IPS-20b (cell line): ENCODE data around the gene PDE2A.
"Not testable (repeated sequence)": the region's sequence is repeated elsewhere in the genome, so short reads cannot be mapped to it uniquely, and the experiment has no call there.

Experiments used
- H3K27ac ChIP-seq: one replicate; pipeline ENCODE4 v1.5.1; 2013; ENCODE audit warnings: low read length
- H3K27me3 ChIP-seq: 2 replicates; pipeline ENCODE4 v1.6.1; 2013; ENCODE audit warnings: mild to moderate bottlenecking, low read length, inconsistent platforms; ENCODE audit not compliant: insufficient read depth
- H3K36me3 ChIP-seq: 2 replicates; pipeline ENCODE4 v1.6.1; 2013; ENCODE audit warnings: low read depth, mild to moderate bottlenecking, inconsistent platforms, low read length, moderate library complexity; ENCODE audit not compliant: insufficient read depth
- H3K4me1 ChIP-seq: 2 replicates; pipeline ENCODE4 v1.6.1; 2013; ENCODE audit warnings: mild to moderate bottlenecking, control low read depth, inconsistent platforms, low read length, moderate library complexity; ENCODE audit not compliant: insufficient read depth
- H3K4me3 ChIP-seq: 2 replicates; pipeline ENCODE4 v1.5.1; 2013; ENCODE audit warnings: mild to moderate bottlenecking, low read length, inconsistent platforms
- H3K9ac ChIP-seq: 2 replicates; pipeline ENCODE4 v1.6.1; 2013; ENCODE audit warnings: low read depth, mild to moderate bottlenecking, inconsistent platforms, low read length, moderate library complexity
- H3K9me3 ChIP-seq: 2 replicates; pipeline ENCODE4 v1.6.1; 2013; ENCODE audit warnings: mild to moderate bottlenecking, low read depth, low read length, inconsistent platforms; ENCODE audit not compliant: insufficient read depth

PDE2A gene

GRCh38 chr11:72574548-72575460, 99.4 kb downstream of the PDE2A start:
- no peaks in the 10 kb centered on the region for H3K36me3 ChIP-seq
- H3K9me3 ChIP-seq, result no peaks in the 10 kb centered on the region
- H3K9ac ChIP-seq, result no peak overlapping the region
- H3K27me3 ChIP-seq, result no peaks in the 10 kb centered on the region
- H3K4me1 ChIP-seq, result no peaks in the 10 kb centered on the region
- no peak overlapping the region for H3K27ac ChIP-seq
- no peak overlapping the region for H3K4me3 ChIP-seq

GRCh38 chr11:72573855-72574445, 100.3 kb downstream of the PDE2A start:
- H3K4me3 ChIP-seq, result no peak overlapping the region
- no peak overlapping the region for H3K9ac ChIP-seq
- no peak overlapping the region for H3K27ac ChIP-seq
- no peaks in the 10 kb centered on the region for H3K9me3 ChIP-seq
- H3K4me1 ChIP-seq, result no peaks in the 10 kb centered on the region
- H3K36me3 ChIP-seq, result no peaks in the 10 kb centered on the region
- H3K27me3 ChIP-seq, result no peaks in the 10 kb centered on the region

- Histone ChIP-seq H3K27ac (no peak overlapping the region), H3K4me1 (no peaks in the 10 kb centered on the region), H3K9me3 (no peaks in the 10 kb centered on the region), H3K9ac (no peak overlapping the region), H3K36me3 (no peaks in the 10 kb centered on the region), H3K4me3 (no peak overlapping the region; the same call in 1 of the 2 replicates), H3K27me3 (no peaks in the 10 kb centered on the region)
These were observed 101.0 kb downstream of the PDE2A start for GRCh38 chr11:72573072-72573854.

- not testable (repeated sequence) for H3K4me1 ChIP-seq
These were observed 101.7 kb downstream of the PDE2A start for GRCh38 chr11:72572540-72572939.

GRCh38 chr11:72570893-72571661, 103.1 kb downstream of the PDE2A start:
- Histone ChIP-seq H3K9ac (no peak overlapping the region), H3K27me3 (no peaks in the 10 kb centered on the region), H3K36me3 (no peaks in the 10 kb centered on the region), H3K27ac (no peak overlapping the region), H3K4me1 (no peaks in the 10 kb centered on the region), H3K4me3 (no peak overlapping the region), H3K9me3 (no peaks in the 10 kb centered on the region)

More at GRCh38 chr11:72572540-72572939, 101.7 kb downstream of the PDE2A start:
- H3K9me3 ChIP-seq, H3K4me3 ChIP-seq, H3K27me3 ChIP-seq, H3K27ac ChIP-seq, H3K36me3 ChIP-seq, H3K9ac ChIP-seq: not testable (repeated sequence)

- Histone ChIP-seq H3K4me3 (no peak overlapping the region), H3K27me3 (no peaks in the 10 kb centered on the region), H3K9ac (no peak overlapping the region), H3K4me1 (no peaks in the 10 kb centered on the region), H3K36me3 (no peaks in the 10 kb centered on the region), H3K9me3 (no peaks in the 10 kb centered on the region), H3K27ac (no peak overlapping the region)
These were observed 104.0 kb downstream of the PDE2A start for GRCh38 chr11:72569966-72570892.

GRCh38 chr11:72568861-72569260, 105.4 kb downstream of the PDE2A start:
- Histone ChIP-seq H3K36me3 (no peaks in the 10 kb centered on the region), H3K9ac (no peak overlapping the region), H3K4me1 (no peaks in the 10 kb centered on the region), H3K27ac (no peak overlapping the region), H3K9me3 (no peaks in the 10 kb centered on the region), H3K4me3 (no peak overlapping the region), H3K27me3 (no peaks in the 10 kb centered on the region)

- H3K9me3 ChIP-seq, result no peaks in the 10 kb centered on the region
- H3K4me3 ChIP-seq, result no peak overlapping the region
- no peaks in the 10 kb centered on the region for H3K4me1 ChIP-seq
- H3K36me3 ChIP-seq, result no peaks in the 10 kb centered on the region
- H3K9ac ChIP-seq, result no peak overlapping the region
- H3K27ac ChIP-seq, result no peak overlapping the region
- no peaks in the 10 kb centered on the region for H3K27me3 ChIP-seq
These were observed 111.8 kb downstream of the PDE2A start for GRCh38 chr11:72562431-72562830.

- H3K4me1 ChIP-seq, result no peaks in the 10 kb centered on the region
- no peaks in the 10 kb centered on the region for H3K9me3 ChIP-seq
- H3K4me3 ChIP-seq, result no peak overlapping the region
- no peak overlapping the region for H3K9ac ChIP-seq
- no peaks in the 10 kb centered on the region for H3K27me3 ChIP-seq
- H3K36me3 ChIP-seq, result no peaks in the 10 kb centered on the region
- H3K27ac ChIP-seq, result no peak overlapping the region
These were observed 112.4 kb downstream of the PDE2A start for GRCh38 chr11:72561856-72562255.

- H3K27me3 ChIP-seq, H3K9ac ChIP-seq, H3K4me3 ChIP-seq, H3K9me3 ChIP-seq, H3K27ac ChIP-seq, H3K36me3 ChIP-seq, H3K4me1 ChIP-seq: not testable (repeated sequence)
These were observed 113.4 kb downstream of the PDE2A start for GRCh38 chr11:72560864-72561263.
